Astrocyte (in vitro differentiated cells and primary cell): ENCODE data around the gene CHD8. TPM values are rescaled to one million over a fixed set of nuclear protein-coding genes. Genes with fewer than 3 reads are reported as not detected.

ENCODE experiments used
- DNase-seq: peaks from one replicate; pipeline ENCODE4 v3.0.0-alpha.2; 2010; ENCODE audit warnings: low read depth
- FAIRE-seq: peaks from 2 replicates; lab custom pipeline; 2011; peaks lifted over from hg19 to GRCh38; lab: Jason Lieb, UNC
- H2AFZ ChIP-seq: 2 replicates; pipeline ENCODE4 v1.6.0; 2012; ENCODE audit warnings: low read depth, low read length, inconsistent platforms
- H3K27ac ChIP-seq: 2 replicates; pipeline ENCODE4 v1.5.1; 2011; ENCODE audit warnings: low read depth, low read length, inconsistent platforms
- H3K27me3 ChIP-seq: 2 replicates; pipeline ENCODE4 v1.6.0; 2011; ENCODE audit warnings: low read length, inconsistent platforms; ENCODE audit not compliant: insufficient read depth
- H3K36me3 ChIP-seq: 2 replicates; pipeline ENCODE4 v1.5.1; 2011; ENCODE audit warnings: low read length, inconsistent platforms; ENCODE audit not compliant: insufficient read depth
- H3K4me1 ChIP-seq: 2 replicates; pipeline ENCODE4 v1.5.1; 2011; ENCODE audit warnings: low read length, inconsistent platforms; ENCODE audit not compliant: insufficient read depth
- H3K4me2 ChIP-seq: 2 replicates; pipeline ENCODE4 v1.6.0; 2012; ENCODE audit warnings: low read length, inconsistent platforms
- H3K4me3 ChIP-seq: 2 replicates; pipeline ENCODE4 v1.5.1; 2011; ENCODE audit warnings: low read depth, mild to moderate bottlenecking, low read length, inconsistent platforms; ENCODE audit not compliant: insufficient read depth
- H3K79me2 ChIP-seq: 2 replicates; pipeline ENCODE4 v1.6.0; 2012; ENCODE audit warnings: mild to moderate bottlenecking, low read length, inconsistent platforms; ENCODE audit not compliant: insufficient read depth
- H3K9ac ChIP-seq: 2 replicates; pipeline ENCODE4 v1.6.0; 2012; ENCODE audit warnings: mild to moderate bottlenecking, low read length, inconsistent platforms
- H3K9me3 ChIP-seq: 2 replicates; pipeline ENCODE4 v1.5.1; 2012; ENCODE audit warnings: low read depth, mild to moderate bottlenecking, low read length, inconsistent platforms; ENCODE audit not compliant: insufficient read depth
- H4K20me1 ChIP-seq: 2 replicates; pipeline ENCODE4 v1.6.0; 2012; ENCODE audit warnings: low read length, inconsistent platforms; ENCODE audit not compliant: insufficient read depth
- H3K27ac Mint-ChIP-seq: one replicate; pipeline ENCODE4 v1.8.0; 2021; ENCODE audit warnings: mild to moderate bottlenecking, mixed read lengths; ENCODE audit not compliant: unreplicated experiment
- H3K27me3 Mint-ChIP-seq: one replicate; pipeline ENCODE4 v1.8.0; 2021; ENCODE audit warnings: low read depth, mixed read lengths; ENCODE audit not compliant: unreplicated experiment
- H3K36me3 Mint-ChIP-seq: one replicate; pipeline ENCODE4 v1.8.0; 2021; ENCODE audit warnings: low read depth, mixed read lengths; ENCODE audit not compliant: unreplicated experiment
- H3K4me1 Mint-ChIP-seq: one replicate; pipeline ENCODE4 v1.8.0; 2021; ENCODE audit warnings: low read depth, mixed read lengths; ENCODE audit not compliant: unreplicated experiment
- H3K4me3 Mint-ChIP-seq: one replicate; pipeline ENCODE4 v1.8.0; 2021; ENCODE audit warnings: mild to moderate bottlenecking, moderate library complexity, mixed read lengths; ENCODE audit not compliant: unreplicated experiment
- H3K9me3 Mint-ChIP-seq: one replicate; pipeline ENCODE4 v1.8.0; 2021; ENCODE audit warnings: mild to moderate bottlenecking, mixed read lengths; ENCODE audit not compliant: unreplicated experiment
- EZH2 ChIP-seq: IDR thresholded peaks from 2 replicates; pipeline ENCODE4 v1.6.1; 2012; ENCODE audit warnings: mild to moderate bottlenecking, low read length, inconsistent platforms; ENCODE audit not compliant: insufficient read depth
- total RNA-seq: library from RNA; stranded (reverse); gene quantifications from 2 replicates; pipeline ENCODE4 v1.2.1, GENCODE V29; 2021
- TF ChIP-seq, protein P1 (sequence below): IDR thresholded peaks from 2 replicates; pipeline ENCODE4 v1.5.1; 2011; ENCODE audit warnings: low read depth, mild to moderate bottlenecking, inconsistent platforms, low read length, moderate library complexity; ENCODE audit not compliant: insufficient read depth

CHD8 gene
- total RNA-seq, 1 donor from 2014 or later, result 111 TPM

DNA sequence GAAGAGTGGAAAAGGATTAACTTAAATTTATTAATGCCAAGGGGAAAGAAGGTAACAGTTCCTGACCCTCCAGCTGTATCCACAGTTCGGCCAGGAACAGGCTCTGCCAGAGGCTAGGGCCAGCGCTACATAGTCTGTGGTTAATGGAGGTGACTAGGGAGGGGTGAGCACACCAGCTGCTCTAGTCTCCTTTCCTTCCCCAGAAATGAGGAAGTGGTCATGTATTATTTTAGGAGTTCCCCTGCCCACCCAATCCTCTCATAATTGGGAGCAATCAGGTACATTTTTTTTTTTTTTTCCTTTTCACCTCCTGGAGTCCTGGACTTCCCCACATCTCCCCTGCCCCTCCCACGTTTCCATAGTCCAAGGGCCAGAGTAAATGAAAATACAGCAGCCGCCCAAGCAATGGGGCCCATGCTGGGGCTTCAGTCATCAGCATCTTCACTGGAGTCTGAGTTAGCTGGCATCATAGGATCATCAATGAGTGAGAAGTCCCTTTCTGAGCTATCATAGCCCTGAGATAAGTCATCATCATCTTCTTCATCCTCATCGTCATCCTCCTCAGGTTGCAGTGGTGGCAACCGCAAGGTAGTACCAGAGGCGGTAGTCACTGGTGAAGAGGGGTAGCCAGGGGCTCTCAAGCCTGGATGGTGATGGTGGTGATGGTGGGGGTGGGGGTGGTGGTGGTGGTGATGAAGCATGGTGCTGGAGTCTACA, 70.6 kb downstream of the CHD8 start:
- Histone ChIP-seq H3K4me3 (no peak overlapping the region), H3K9ac (peak overlapping the region; percentile 98), H4K20me1 (peaks cover 22% of the 10 kb centered on the region), H3K4me2 (peak overlapping the region; percentile 98), H3K4me1 (peaks cover 15% of the 10 kb centered on the region), H3K9me3 (no peaks in the 10 kb centered on the region), H3K36me3 (peaks cover 8% of the 10 kb centered on the region), H3K27me3 (no peaks in the 10 kb centered on the region), H2AFZ (no peak overlapping the region), H3K79me2 (peaks cover 38% of the 10 kb centered on the region), H3K27ac (peak overlapping the region; percentile 95)
- DNase-seq (no peak), FAIRE-seq (no peak)
- H3K4me1 Mint-ChIP-seq, result peaks cover 12% of the 10 kb centered on the region
- TF ChIP-seq, protein P1, sequence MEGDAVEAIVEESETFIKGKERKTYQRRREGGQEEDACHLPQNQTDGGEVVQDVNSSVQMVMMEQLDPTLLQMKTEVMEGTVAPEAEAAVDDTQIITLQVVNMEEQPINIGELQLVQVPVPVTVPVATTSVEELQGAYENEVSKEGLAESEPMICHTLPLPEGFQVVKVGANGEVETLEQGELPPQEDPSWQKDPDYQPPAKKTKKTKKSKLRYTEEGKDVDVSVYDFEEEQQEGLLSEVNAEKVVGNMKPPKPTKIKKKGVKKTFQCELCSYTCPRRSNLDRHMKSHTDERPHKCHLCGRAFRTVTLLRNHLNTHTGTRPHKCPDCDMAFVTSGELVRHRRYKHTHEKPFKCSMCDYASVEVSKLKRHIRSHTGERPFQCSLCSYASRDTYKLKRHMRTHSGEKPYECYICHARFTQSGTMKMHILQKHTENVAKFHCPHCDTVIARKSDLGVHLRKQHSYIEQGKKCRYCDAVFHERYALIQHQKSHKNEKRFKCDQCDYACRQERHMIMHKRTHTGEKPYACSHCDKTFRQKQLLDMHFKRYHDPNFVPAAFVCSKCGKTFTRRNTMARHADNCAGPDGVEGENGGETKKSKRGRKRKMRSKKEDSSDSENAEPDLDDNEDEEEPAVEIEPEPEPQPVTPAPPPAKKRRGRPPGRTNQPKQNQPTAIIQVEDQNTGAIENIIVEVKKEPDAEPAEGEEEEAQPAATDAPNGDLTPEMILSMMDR, result no peak
- TF ChIP-seq EZH2, result no peak
- peak overlapping the region; percentile 99 for H3K27ac Mint-ChIP-seq
- H3K27me3 Mint-ChIP-seq, result no peaks in the 10 kb centered on the region
- peak overlapping the region; percentile 96 for H3K4me3 Mint-ChIP-seq
- peaks cover 13% of the 10 kb centered on the region for H3K36me3 Mint-ChIP-seq
- H3K9me3 Mint-ChIP-seq, result no peaks in the 10 kb centered on the region

DNA sequence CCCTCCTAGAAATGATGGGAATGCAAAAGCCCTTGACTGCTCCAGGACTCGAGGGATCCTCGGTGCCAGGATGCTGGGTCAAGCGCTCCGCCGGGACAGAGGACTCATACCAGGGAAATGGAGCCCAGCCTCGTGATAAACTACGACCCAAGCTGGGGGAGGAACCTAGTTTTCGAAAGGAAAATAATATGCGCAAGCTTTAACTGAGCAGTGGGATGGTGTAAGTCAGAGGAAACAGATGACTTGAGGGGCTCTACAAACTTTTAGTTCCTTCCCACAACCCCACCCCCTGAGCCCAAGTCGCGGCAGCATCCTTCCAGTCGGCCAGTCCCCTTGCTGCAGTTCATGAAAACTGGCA, 71.5 kb downstream of the CHD8 start:
- H3K27ac Mint-ChIP-seq, result peak overlapping the region; percentile 99
- Histone ChIP-seq H4K20me1 (peaks cover 29% of the 10 kb centered on the region), H3K9ac (peak overlapping the region; percentile 98), H3K79me2 (peaks cover 46% of the 10 kb centered on the region), H3K36me3 (peaks cover under 1% of the 10 kb centered on the region), H3K9me3 (no peaks in the 10 kb centered on the region), H3K27me3 (no peaks in the 10 kb centered on the region), H2AFZ (peak overlapping the region; percentile 65), H3K4me3 (peak overlapping the region; percentile 98), H3K27ac (peak overlapping the region; percentile 95), H3K4me2 (peak overlapping the region; percentile 98), H3K4me1 (peaks cover 15% of the 10 kb centered on the region)
- H3K9me3 Mint-ChIP-seq, result no peaks in the 10 kb centered on the region
- peaks cover 13% of the 10 kb centered on the region for H3K36me3 Mint-ChIP-seq
- peaks cover 12% of the 10 kb centered on the region for H3K4me1 Mint-ChIP-seq
- H3K4me3 Mint-ChIP-seq, result peak overlapping the region; percentile 96
- FAIRE-seq, result no peak
- DNase-seq, result no peak
- no peaks in the 10 kb centered on the region for H3K27me3 Mint-ChIP-seq
- no peak for TF ChIP-seq EZH2
- TF ChIP-seq, protein P1, result no peak
